Chondrocyte (in vitro differentiated cells): ENCODE data around the gene SSNA1. TPM values are rescaled to one million over a fixed set of nuclear protein-coding genes. Genes with fewer than 3 reads are reported as not detected.

Experiments used
- DNase-seq: peaks from one replicate; pipeline ENCODE4 v3.0.0; 2021; ENCODE audit warnings: mixed read lengths, low spot score
- H3K27ac Mint-ChIP-seq: one replicate; pipeline ENCODE4 v1.8.0; 2021; ENCODE audit warnings: mild to moderate bottlenecking, moderate library complexity, mixed read lengths; ENCODE audit not compliant: unreplicated experiment
- H3K27me3 Mint-ChIP-seq: 2 replicates; pipeline ENCODE4 v1.8.0; 2021; ENCODE audit warnings: low read depth, mixed read lengths
- H3K36me3 Mint-ChIP-seq: 2 replicates; pipeline ENCODE4 v1.8.0; 2021; ENCODE audit warnings: low read depth, mixed read lengths
- H3K4me1 Mint-ChIP-seq: 2 replicates; pipeline ENCODE4 v1.8.0; 2021; ENCODE audit warnings: low read depth, mild to moderate bottlenecking, mixed read lengths
- H3K4me3 Mint-ChIP-seq: one replicate; pipeline ENCODE4 v1.8.0; 2021; ENCODE audit warnings: mild to moderate bottlenecking, moderate library complexity, mixed read lengths; ENCODE audit not compliant: unreplicated experiment
- H3K9me3 Mint-ChIP-seq: 2 replicates; pipeline ENCODE4 v1.8.0; 2021; ENCODE audit warnings: low read depth, mixed read lengths
- total RNA-seq: library from RNA; stranded (reverse); gene quantifications from 3 replicates; pipeline ENCODE4 v1.2.1, GENCODE V29; 2021
- TF ChIP-seq, protein P1 (sequence below): fragments of 200-600 bp; sonication (generic); IDR thresholded peaks from 2 replicates; pipeline ENCODE4 v1.5.0; 2021; ENCODE audit warnings: antibody characterized with exemption, mild to moderate bottlenecking, moderate library complexity

The SSNA1 gene
- total RNA-seq, 1 donor from 2014 or later, result 55.5 TPM

GRCh38 chr9:137178939-137179630, 9.4 kb upstream of the SSNA1 start:
- Mint-ChIP-seq H3K27me3 (no peaks in the 10 kb centered on the region), H3K4me3 (no peak overlapping the region), H3K9me3 (no peaks in the 10 kb centered on the region), H3K36me3 (peaks cover 14% of the 10 kb centered on the region), H3K4me1 (no peaks in the 10 kb centered on the region), H3K27ac (no peak overlapping the region)
- TF ChIP-seq, protein P1, sequence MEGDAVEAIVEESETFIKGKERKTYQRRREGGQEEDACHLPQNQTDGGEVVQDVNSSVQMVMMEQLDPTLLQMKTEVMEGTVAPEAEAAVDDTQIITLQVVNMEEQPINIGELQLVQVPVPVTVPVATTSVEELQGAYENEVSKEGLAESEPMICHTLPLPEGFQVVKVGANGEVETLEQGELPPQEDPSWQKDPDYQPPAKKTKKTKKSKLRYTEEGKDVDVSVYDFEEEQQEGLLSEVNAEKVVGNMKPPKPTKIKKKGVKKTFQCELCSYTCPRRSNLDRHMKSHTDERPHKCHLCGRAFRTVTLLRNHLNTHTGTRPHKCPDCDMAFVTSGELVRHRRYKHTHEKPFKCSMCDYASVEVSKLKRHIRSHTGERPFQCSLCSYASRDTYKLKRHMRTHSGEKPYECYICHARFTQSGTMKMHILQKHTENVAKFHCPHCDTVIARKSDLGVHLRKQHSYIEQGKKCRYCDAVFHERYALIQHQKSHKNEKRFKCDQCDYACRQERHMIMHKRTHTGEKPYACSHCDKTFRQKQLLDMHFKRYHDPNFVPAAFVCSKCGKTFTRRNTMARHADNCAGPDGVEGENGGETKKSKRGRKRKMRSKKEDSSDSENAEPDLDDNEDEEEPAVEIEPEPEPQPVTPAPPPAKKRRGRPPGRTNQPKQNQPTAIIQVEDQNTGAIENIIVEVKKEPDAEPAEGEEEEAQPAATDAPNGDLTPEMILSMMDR, result no peak
- no peak for DNase-seq

DNA sequence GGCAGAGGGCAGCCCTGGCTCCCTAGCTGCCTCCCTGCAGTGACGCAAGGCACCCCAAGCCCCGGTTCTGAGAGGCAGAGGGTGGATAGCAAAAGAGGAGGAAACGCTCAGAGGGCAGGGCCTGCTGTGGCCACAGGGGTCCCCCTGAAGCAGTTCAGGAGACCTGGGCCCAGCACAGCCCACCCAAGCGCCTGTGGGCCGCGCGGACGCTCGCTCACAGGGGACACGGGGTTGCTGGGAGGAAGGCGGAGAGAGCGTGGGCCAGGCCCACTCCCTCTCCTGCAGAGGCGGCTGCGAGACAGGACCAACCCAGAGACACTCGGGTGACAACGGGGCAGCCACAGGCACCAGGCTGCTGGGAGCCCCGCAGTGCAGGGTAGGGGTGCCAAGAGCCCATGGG, 8.7 kb upstream of the SSNA1 start:
- H3K9me3 Mint-ChIP-seq, result no peaks in the 10 kb centered on the region
- no peak overlapping the region for H3K4me3 Mint-ChIP-seq
- H3K27ac Mint-ChIP-seq, result no peak overlapping the region
- TF ChIP-seq, protein P1, result no peak
- peaks cover 18% of the 10 kb centered on the region for H3K36me3 Mint-ChIP-seq
- H3K4me1 Mint-ChIP-seq, result no peaks in the 10 kb centered on the region
- H3K27me3 Mint-ChIP-seq, result no peaks in the 10 kb centered on the region
- no peak for DNase-seq

DNA sequence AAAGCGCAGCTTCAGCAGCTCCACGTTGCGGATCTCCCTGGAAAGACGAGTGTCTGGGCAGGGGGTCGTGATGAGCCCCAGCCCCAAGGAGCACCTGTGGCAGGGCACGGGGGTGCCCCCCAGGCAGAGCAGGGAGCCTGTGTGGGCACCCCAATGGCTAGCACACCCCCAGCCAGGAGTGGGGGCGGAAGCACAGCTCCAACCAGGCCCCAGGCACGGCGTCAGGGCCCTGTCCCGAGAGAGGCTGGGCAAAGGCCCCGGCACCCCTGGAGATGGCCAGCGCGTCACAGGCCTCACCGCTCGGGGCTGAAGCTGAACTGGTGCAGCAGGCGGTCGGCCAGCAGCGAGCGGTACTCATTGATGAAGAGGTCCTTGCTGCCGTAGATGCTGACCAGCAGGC, 8.0 kb upstream of the SSNA1 start:
- Mint-ChIP-seq H3K4me1 (no peaks in the 10 kb centered on the region), H3K27ac (no peak overlapping the region), H3K9me3 (no peaks in the 10 kb centered on the region), H3K36me3 (peaks cover 19% of the 10 kb centered on the region), H3K27me3 (no peaks in the 10 kb centered on the region), H3K4me3 (no peak overlapping the region)
- DNase-seq, result no peak
- TF ChIP-seq, protein P1, result no peak

- H3K9me3 Mint-ChIP-seq, result no peaks in the 10 kb centered on the region
- peaks cover 6% of the 10 kb centered on the region for H3K4me1 Mint-ChIP-seq
- TF ChIP-seq, protein P1, result no peak
- no peak overlapping the region for H3K4me3 Mint-ChIP-seq
- H3K27me3 Mint-ChIP-seq, result no peaks in the 10 kb centered on the region
- H3K27ac Mint-ChIP-seq, result no peak overlapping the region
- no peak for DNase-seq
- H3K36me3 Mint-ChIP-seq, result peaks cover 19% of the 10 kb centered on the region
Measured at GRCh38 chr9:137181680-137182079, 6.8 kb upstream of the SSNA1 start.

DNA sequence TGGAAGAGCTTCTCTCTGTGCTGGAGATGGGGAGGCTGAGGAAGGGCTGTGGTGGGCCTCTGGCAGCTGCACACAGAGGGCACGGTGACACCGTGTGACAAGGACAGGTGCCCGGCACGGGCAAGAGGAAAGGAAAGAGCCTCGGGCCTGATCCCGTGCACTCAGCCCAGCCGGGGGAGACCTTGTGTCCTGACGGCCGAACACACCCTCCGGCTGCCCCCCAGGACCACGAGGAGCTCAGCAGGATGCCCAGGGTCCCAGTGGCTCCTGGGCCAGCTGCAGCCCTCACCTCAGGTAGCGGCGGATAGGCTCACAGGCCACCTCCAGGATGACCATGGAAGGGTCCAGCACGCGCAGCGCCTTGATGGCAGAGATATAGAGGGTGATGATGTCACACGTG, 5.6 kb upstream of the SSNA1 start:
- H3K4me3 Mint-ChIP-seq, result no peak overlapping the region
- no peaks in the 10 kb centered on the region for H3K27me3 Mint-ChIP-seq
- H3K4me1 Mint-ChIP-seq, result peaks cover 17% of the 10 kb centered on the region
- no peak for DNase-seq
- TF ChIP-seq, protein P1, result no peak
- H3K9me3 Mint-ChIP-seq, result no peaks in the 10 kb centered on the region
- H3K36me3 Mint-ChIP-seq, result peaks cover 15% of the 10 kb centered on the region
- H3K27ac Mint-ChIP-seq, result no peak overlapping the region
